CD4-positive, alpha-beta T cell treated with Interleukin-4 for 1 hour (primary cell): ENCODE data around the gene DHX58.

Source experiments
- DNase-seq, 2 donors: peaks; one replicate each; pipeline ENCODE4 v3.0.0-alpha.2; 2020 to 2022

Gene DHX58

DNA sequence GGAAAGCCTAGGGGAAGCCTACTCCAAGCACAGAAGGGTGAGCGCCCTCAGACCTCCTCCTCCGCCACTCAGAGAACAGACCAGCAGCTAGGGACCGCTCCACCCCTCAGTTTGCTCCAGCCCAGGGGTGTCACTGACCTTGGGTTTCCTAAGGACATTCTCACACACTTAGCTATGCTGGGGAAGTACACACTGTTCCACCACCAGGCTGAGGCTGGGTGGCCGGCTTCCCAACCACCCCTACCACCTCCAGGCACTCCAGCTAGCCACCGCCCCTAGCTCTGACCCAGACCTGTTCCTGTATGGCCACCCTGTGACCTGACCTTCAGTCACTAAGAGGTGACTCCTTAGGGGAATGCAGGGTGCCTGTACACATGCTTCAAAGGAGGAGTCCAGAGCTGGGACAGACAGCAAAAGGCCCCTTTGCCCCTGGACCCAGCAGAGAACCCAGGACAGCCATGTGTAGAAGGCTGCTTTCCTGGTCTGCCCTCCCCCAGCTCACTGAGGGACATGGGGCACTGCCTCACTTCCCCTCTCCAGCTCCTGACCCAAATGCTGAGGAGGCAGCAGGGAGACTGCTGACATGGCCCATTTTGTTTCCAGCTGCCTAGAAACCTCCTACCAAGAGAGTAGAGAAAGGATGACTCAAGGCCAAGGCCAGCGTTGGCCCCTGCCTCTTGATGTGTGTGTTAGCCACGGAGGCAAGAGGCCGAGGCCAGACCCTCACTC lies 16.8 kb upstream of the DHX58 start:
- no peak for DNase-seq

DNA sequence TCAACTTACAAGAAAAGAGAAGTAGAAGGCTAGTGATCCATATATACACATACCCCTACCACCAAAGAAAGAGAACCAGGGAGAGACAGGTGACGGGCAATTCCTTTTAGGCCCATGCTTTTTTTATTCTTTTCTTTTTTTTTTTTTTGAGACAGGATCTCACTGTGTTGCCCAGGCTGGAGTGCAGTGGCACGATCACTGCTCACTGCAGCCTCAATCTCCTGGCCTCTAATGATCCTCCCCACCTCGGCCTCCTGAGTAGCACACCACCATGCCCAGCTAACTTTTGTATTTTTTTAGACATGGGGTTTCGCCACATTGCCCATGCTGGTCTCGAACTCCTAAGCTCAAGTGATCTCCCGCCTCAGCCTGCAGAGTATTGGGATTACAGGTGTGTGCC lies 14.9 kb upstream of the DHX58 start:
- DNase-seq, result no peak

DNA sequence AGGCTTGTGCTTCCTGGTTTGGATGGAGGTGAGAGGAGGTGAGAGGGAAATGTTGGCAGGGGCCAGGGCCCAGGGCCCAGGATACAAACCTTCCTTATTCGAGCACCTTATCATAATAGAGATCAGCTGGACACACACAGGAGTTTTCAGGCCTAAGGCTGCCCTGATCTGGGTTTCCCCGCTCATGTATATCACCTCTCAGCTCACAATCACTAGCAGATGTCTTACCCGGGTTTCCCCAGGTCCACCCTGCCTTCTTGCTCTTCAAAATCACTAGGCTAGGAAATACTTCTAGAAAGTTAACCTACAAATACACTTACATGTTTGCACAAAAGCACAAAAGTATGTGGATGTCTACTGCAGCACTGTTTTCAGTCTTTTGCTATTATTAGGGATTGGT lies 14.3 kb upstream of the DHX58 start:
- DNase-seq, result no peak

DNA sequence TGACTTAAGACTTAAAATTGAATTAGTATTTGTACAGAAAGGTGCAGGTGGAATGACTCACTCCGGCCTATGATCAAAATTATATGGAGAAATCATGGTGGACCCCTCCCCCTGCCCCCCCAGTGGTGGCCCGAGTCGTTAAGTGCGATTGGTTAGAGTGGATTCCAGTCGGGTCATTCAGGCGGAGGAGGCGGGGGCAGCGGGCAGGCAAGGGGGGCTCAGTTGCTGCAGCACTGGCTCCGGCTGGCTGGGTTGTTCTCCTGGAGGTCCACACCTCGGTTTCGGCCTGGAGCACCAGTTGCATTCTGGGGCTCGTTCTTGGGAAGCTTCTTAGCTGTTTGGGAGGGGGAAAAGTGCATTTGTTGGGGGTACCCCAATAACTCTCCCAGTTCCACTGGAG lies 13.1 kb upstream of the DHX58 start:
- no peak for DNase-seq

DNA sequence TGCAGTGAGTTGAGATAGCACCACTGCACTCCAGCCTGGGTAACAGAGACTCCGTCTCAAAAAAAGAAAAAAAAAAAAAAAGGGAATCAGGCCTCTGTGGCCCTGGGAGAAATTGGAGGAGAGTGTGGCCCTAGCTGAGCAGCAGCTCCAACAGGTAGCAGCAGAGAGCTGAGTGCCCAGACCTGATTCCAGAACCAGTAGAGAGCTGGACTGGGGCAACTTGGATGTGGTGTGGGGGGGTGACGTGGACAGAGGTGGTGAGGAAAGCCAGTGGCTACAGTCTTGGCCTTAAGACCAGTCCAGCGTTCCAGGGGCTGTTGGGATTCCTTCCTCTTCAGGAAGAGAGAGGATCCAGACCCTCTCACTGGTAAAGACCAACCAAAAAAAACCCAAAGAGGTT lies 11.7 kb upstream of the DHX58 start:
- no peak for DNase-seq

DNA sequence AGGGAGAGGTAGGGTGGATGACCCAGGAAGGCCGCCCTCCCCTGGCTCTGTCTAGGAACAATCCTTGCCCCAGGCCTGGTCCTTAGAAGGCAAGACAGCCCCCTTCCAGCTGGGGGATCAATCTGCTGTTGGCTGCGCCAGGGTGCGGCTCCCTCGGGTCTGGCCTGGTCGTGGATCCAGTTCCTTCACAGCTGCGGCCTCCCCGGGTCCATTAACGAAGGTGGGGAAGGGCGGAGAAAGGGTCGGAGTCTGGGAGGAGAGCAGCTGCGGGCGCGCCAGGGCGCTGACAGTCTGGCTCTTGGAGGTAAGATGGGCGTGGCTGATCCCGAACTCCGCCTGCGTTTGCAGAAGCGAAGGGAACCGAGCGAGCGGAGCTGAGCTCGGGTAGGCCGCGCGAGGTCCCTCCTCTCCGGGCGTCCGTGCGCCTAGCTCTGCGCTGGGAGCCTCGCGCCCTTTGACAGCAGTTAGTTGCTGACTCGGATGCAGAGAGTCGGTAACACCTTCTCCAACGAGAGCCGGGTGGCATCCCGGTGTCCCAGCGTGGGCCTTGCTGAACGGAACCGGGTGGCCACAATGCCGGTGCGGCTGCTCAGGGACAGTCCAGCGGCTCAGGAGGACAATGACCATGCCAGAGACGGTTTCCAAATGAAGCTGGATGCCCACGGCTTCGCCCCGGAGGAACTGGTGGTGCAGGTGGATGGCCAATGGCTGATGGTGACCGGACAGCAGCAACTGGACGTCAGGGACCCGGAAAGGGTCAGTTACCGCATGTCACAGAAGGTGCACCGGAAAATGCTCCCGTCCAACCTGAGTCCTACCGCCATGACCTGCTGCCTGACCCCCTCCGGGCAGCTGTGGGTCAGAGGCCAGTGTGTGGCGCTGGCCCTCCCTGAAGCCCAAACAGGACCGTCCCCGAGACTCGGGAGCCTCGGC lies 10.1 kb upstream of the DHX58 start, which contains the start of gene HSPB9:
TSS of gene HSPB9 (plus strand) at position 434 of the 933 bp plus-strand sequence. CDS start at position 481, 47 bp downstream.
- DNase-seq, result no peak

DNA sequence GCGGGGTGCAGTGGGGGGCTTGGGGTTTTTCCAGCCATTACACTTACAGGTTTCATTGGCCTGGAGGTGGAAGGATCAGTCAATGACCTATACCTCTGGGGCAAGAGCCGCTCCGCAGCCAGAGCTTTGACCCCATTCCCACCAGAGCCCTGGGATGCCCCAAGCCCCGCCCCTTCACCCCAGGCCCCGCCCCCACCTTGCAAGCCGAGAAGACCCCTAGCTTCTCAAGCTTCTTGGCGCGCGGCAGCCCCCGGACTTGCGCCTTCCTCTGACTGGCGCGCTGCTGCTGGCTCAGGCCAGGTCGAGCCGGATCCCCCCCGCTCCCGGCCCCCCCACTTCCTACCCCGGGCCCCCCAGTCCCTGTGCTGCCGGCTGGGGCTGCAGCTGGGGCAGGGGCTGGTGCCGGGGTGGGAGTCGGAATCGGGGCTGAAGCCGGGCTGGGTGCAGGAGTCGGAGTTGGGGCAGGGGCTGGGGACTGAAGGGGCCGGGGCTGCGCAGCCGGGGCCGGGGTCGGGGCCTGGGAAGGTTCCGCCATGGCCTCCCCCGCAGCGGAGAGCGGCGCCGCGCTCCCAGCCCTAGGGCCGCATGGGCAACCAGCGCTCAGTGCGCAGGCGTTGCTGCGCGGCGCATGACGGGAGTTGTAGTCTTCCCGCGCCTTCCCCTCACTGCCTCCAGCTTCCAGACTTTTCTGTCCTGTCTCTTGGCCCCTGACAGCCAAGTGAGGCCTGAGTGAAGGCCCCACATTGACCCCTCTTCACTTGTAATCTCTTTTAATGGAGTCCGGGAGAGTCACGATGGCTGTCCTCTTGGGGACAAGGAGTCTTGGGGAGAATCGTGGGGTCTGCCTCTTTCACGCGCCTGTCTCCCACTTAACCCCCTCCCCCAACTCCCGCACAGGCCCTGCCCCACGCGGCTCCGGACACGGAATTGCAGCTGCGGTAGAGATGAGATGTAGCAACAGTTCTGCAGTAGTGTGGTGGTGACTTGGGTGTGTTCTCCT lies 8.6 kb upstream of the DHX58 start, which contains the start of gene KAT2A:
TSS of gene KAT2A (minus strand) at position 598 of the 1,000 bp plus-strand sequence. CDS start at position 535, 63 bp downstream.
- peak; percentile 74 to 77 for DNase-seq

DNA sequence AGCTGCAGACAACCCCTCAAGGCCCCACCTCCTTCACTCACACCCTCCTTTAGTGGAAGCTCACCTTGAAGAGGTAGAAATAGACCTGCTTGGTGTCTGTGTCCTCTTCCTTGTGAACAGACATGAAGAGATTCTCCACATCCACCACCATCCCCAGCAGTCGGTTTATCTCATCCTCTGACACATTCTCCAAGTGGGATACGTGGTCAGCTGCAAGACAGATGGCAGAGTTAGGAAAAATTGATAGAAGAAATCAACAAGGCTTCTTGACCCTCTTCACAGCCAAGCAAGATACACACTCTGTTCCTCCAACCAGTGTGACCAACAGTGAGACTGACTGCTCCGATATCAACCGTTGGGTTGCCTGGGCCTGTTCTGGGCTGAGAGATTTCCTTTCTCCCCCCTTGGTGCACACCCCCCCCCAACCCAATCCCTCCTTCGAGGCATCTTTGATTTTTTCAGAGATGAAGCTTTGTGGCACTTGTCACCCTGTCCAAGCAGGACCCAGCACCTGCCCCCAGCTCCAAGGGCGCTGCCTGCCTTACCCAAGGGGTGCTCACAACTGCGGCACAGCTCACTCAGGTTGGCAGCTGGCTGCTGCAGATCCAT lies 7.8 kb upstream of the DHX58 start:
- no peak for DNase-seq

DNA sequence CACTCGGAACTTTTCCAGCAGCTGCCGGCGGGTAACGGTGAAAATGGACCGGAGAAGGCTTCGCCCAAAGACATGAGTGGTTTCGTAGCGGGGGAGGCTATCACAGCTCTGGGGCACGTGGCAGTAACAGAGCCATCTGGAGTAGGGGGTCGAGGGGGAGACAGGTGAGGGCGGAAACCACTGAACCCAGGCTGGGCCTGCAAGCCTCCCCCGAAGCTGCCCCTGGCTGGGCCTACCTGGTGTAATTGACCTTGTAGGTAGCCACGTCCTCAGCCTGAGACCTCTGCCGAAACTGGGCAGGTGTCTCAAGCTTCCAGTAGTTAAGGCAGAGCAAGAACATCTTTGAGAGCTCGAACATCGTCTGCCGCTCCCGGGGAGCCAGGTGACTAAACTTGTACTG lies 6.8 kb upstream of the DHX58 start:
- DNase-seq, result no peak

DNA sequence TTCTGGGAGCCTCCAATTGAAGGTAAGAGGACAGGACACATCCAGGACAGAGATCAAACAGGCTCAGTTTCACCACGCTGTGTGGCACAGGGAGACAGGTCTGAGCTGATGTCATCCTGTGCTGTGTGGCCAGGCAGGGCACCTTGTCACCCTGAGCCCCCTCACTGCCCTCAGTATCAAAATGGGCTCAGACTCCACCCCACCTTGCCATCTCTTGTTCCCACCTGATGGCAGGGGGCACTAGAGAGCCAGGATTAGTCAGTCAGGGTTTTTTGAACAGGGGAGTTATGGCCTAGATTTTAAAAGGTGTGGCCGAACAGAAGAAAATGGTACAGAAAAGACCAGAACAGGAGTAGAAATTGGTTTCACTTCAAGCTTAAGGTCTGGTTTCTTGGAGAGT lies 6.0 kb upstream of the DHX58 start:
- DNase-seq, result peak; percentile 39 to 46

DNA sequence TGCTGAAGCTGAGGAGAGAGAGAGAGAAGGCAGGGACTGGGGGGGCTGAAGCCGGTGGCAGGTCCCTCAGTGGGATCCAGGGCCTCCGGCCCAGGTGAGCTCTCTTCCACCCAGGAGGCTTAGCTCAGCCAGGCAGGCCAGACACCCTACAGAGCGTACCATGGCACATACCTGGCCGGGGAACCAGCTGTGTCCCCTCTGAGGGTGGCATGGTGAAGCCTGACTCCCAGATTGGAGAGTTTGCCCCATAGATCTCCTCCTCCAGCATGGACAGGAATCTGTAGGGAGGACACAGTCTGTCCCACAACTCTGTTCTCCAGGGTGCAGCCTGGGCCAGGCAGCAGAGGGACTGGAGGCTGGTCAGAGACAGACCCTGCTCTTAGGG lies 5.6 kb upstream of the DHX58 start:
- DNase-seq, result no peak

DNA sequence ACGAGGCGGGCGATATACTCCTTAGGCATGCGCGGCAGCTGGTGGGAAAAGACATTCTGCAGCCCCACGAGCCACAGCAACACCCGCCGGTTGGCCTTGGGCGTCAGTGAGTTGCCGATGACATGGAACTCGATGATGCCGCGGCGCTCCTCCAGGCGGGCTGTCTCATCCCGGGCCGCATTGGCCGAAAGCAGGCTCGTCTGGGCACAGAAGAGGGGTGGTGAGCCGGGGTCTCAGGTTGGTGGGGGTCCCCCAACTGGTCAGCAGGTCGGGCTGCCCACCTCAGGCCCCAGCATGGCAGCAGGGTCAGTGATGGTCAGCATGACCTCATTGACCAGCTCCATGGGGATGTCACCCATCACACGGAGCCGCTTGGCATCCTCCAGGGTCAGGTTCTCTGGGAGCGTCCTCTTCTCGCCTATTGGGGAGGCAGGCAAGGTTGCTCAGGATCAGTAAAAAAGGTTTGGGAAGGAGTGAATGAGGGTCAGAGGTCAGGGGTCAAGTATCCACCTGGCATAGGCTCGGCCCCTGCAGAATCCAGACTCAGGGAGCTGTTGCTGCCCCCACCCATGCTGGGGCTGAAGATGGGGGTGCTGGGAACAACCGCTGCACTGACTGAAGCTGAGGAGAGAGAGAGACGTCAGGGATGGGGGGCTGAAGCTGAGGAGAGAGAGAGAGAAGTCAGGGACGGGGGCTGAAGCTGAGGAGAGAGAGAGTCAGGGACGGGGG lies 5.0 kb upstream of the DHX58 start:
- DNase-seq, result no peak

DNA sequence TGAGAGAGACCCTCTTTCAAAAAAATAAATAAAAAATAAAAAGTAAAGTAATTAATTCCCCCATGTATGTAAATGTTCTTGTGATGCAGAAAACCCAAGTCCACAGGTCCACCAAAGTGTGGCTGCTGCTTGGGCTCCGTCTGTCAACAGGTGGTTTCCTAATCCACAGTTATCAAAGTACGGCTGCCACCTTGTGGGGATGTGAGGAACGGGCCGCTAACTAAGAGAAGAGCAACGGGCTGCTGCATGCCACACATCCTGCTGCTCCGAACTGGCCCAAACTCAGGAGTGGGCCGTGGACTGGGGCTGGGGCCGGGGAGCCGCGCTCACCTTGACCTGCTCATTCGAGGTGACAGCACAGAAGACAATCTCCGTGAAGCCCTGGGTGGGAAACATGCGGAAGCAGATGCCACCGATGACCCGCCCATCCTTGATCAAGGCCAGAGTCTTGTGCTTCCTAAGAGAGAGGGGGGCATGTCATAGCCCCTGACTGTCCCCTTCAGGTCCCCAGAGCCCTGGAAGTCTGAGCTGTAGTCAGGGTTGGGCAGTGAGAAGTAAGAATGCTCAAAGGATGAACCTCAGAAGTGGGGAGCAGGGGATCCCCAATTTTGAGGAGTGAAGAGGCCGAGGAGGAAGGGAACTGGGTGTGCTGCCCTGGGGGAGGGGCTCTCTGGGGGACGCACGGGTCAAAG lies 4.3 kb upstream of the DHX58 start:
- DNase-seq, result peak; percentile 87 to 89

DNA sequence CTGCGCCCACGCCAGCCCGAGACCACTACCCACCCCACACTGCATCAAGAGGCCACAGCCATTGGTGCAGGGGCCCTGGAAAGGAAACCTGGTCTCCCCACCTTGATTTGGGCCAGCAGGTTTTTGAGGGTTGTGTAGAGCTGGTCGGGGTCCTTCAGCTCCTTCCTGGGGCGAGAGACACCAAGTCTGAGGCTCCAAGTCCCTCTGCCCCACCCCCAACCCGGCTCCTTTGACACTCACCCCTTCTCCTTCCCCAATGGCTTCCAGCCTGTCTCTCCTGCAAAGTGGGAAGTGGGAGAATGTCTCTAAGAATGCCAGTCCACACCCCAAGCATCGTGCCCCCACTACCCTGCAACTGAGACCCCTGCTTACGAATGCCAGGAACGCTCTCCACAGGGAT lies 1.6 kb upstream of the DHX58 start:
- DNase-seq, result no peak

DNA sequence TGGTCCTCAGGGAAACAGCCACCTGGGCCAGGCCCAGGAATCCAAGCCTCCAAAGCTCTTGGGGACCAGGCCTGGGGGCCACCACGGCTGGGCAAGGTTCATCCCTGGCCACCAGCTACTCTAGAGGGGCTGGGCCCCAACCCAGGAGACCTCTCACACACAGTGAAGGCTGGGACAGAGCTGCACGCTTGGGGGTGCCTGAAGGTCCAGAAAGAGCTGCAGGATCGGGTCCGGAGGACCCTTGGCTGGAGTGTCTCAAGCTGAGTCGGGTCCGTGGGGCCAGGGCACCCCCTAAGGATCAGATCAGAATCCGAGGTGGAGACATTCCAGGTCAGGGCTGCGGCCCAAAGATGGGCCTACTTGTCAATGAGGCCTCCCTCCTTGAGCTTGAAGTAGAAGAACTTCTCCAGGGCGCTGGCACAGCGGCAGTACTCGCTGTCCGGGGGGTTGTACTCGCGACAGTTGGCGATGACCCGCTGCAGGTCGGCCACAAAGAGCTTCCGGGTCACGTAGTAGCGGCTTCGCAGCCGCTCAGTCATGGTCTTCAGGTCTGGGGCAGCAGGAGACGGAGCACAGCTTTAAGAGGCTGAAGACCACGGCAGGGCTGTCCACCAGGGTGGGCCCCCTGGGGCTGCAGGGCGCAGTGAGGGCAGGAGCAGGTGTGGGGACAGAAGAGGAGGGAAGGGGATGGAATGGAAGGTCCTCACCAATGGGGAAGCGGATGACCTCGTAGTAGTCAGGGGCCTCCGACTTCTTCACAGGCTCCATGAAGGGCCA lies 967 bp upstream of the DHX58 start:
- no peak for DNase-seq

DNA sequence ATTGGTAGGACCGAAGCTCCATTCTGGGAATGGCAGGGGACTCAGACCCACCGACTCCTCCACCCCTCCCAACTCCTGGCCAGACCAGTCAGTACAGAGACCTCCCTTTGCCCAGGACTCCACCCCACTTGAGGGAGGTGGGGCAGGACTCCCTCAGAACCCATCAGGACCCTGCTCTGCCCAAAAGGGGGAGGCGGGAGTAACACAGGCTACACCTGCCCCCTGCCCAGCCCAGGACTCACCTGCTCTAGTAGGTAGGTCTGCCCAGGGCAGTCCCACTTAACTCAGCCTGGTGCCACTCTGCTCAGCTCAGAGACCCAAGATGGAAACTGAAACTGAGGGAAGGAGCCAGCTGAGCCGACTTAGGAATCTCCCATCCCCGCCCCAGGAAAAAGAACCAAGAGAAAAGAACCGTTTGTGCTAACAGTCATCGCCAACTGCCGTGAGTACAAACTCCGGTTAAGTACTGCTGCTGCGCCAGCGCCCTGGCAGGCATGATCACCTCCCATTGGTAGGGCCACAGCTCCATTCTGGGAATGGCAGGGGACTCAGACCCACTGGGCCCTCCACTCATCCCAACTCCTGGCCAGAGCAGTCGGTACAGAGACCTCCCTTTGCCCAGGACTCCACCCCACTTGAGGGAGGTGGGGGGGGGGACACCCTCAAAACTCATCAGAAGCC lies 503 bp downstream of the DHX58 start:
- peak; percentile 13 to 39 for DNase-seq

DNA sequence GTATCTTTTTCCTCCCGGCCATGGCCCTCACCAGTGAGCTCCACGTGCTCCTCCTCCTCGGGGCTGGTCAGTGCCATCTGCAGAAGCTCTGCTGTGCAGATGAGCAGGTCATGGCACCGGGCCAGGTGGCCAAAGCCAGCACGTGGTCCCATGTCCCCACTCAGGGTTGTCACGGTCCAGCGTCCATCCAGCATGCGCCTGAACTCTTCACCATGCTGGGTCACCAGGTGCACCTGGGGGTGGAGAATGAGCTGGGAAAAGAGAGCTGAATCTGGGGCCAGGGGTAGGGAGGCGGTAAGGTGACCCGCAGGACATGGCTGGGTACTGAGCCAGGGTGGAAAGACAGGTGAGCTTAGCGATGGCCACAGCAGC lies 1.3 kb downstream of the DHX58 start:
- DNase-seq, result no peak

DNA sequence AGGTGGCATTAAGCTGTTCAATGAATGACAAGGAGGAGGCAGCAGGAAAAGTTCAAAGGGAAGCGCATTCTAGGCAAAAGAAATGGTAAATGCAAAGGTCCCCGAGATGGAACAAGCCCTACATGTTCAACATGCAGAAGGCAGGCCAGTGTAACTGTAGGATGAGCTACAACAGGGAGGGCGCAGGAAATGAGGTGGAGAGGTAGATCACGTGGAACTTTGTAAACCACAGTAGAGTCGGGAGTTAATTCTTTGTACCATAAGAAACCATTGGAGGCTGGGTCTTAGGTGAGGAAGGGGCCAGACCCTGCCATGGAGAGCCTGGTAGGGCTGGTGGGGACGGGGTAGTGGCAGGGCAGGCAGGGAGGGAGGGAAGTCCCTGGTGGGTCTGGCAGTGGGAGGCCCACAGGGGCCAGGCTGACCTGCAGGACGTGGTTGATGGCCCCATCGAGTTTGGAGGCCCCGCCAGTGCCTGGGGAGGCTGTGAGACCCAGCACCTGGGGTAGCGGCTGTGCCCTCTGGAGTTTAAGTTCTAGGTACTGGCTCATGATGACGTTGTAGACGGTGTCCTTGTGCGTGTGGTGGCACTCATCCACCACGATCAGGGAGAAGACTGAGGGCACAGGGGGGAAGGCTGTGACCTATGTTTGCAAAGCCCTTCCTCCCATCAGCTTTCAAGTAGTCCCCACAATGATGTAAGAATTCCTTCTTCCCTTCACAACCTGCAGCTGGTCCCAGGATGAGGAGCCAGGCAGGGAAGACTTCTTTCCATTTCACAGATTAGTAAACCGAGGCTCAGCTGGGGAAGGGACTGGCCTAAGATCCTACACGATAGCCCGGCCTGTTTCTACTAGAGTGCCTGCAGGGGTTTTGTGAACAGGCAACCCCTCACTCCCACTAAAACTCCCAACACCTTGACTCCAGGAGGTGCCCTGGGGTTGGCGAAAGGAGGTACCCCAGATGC lies 1.9 kb downstream of the DHX58 start:
- no peak for DNase-seq
